RPMI8226 (cell line): ENCODE measurements around the gene LPO.

ENCODE experiments used
- DNase-seq: peaks from one replicate; pipeline ENCODE4 v3.0.0-alpha.2; 2015

LPO gene

GRCh38 chr17:58306131-58306951 lies 68.0 kb downstream of the LPO start:
- DNase-seq, result no peak

GRCh38 chr17:58307468-58308172 lies 69.2 kb downstream of the LPO start:
- DNase-seq, result no peak

- no peak for DNase-seq
Measured at GRCh38 chr17:58308173-58308984, 70.0 kb downstream of the LPO start.

- DNase-seq, result no peak
Measured at GRCh38 chr17:58308985-58309917, 70.9 kb downstream of the LPO start.

GRCh38 chr17:58309918-58310259 lies 71.5 kb downstream of the LPO start:
- DNase-seq, result no peak

GRCh38 chr17:58310511-58311428 lies 72.4 kb downstream of the LPO start:
- no peak for DNase-seq

GRCh38 chr17:58311429-58311894 lies 73.1 kb downstream of the LPO start:
- DNase-seq, result no peak

GRCh38 chr17:58312021-58312630 lies 73.7 kb downstream of the LPO start:
- no peak for DNase-seq

GRCh38 chr17:58312829-58313228 lies 74.4 kb downstream of the LPO start:
- no peak for DNase-seq

GRCh38 chr17:58313815-58314705 lies 75.7 kb downstream of the LPO start:
- DNase-seq, result no peak

GRCh38 chr17:58314706-58315015 lies 76.3 kb downstream of the LPO start:
- no peak for DNase-seq

- DNase-seq, result no peak
Measured at GRCh38 chr17:58315281-58315711, 76.9 kb downstream of the LPO start.

GRCh38 chr17:58315750-58316149 lies 77.4 kb downstream of the LPO start:
- no peak for DNase-seq

- no peak for DNase-seq
Measured at GRCh38 chr17:58316260-58316960, 78.0 kb downstream of the LPO start.

GRCh38 chr17:58317421-58318064 lies 79.2 kb downstream of the LPO start:
- DNase-seq, result peak; percentile 78

- DNase-seq, result no peak
Measured at GRCh38 chr17:58318065-58318481, 79.7 kb downstream of the LPO start.
